ENCODE data around the gene INHBB. TPM values are rescaled to one million over a fixed set of nuclear protein-coding genes. Genes with fewer than 3 reads are reported as not detected.

INHBB gene
- polyA plus RNA-seq, 3 donors = 0.08 TPM; not detected in 2

DNA sequence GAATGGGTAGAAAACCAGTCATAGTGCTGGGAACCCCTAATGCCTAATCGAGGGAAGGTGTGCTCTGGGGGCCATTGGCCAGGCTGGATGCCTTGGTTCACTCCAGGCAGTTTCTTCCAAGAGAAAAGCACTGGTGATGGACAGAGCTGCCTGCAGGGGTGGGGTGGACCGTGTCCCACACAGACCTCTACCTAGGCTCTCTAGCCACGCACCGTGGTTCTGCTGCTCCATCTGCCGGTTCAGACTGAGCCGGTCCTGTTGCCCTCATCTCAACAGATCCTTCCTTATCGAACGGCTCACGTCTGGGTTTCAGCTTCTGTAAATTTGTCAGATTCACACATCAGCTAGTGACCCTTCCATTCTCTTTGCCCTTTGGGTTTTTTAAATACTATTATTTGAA, 46.9 kb upstream of the INHBB start:
- Histone ChIP-seq H3K9me3 (replicated peaks in 1 of 2; ENCODE audit: control insufficient read depth in 1 of 2, insufficient read depth in 1 of 2, low read length in 2 of 2) (no peaks in the 10 kb centered on the region), H3K4me1 (ENCODE audit: control insufficient read depth in 1 of 2, insufficient read depth in 2 of 2, low read length in 2 of 2) (peaks cover 0 to 5% of the 10 kb centered on the region in 2 donors), H3K79me2 (ENCODE audit: insufficient read depth, low read length) (no peaks in the 10 kb centered on the region), H3K4me2 (replicated peaks; ENCODE audit: extremely low read depth, low read length, poor library complexity, severe bottlenecking) (no peak overlapping the region), H3K4me3 (replicated peaks in 1 of 3; ENCODE audit: low read depth in 2 of 3, low read length in 3 of 3) (no peak overlapping the region), H3K27ac (ENCODE audit: low read depth in 1 of 2, low read length in 2 of 2) (no peak overlapping the region), H3K27me3 (ENCODE audit: control insufficient read depth in 2 of 2, insufficient read depth in 2 of 2, low read length in 2 of 2) (no peaks in the 10 kb centered on the region), H4K20me1 (ENCODE audit: insufficient read depth, low read length) (peaks cover 7% of the 10 kb centered on the region), H2AFZ (ENCODE audit: insufficient read depth, low read depth, low read length, poor library complexity, severe bottlenecking) (no peak overlapping the region), H3K9ac (ENCODE audit: insufficient read depth, low read length, poor library complexity, severe bottlenecking) (no peak overlapping the region), H3K36me3 (replicated peaks in 1 of 2; ENCODE audit: control insufficient read depth in 1 of 2, insufficient read depth in 2 of 2, low read length in 2 of 2) (peaks cover 57 to 93% of the 10 kb centered on the region in 2 donors)
- TF ChIP-seq CTCF (IDR thresholded peaks at IDR 0.05) = no peak
- H3K4me3 Mint-ChIP-seq = no peak overlapping the region
- intact Hi-C loops (cut with micrococcal nuclease) = no loop called here
- peaks cover 0 to 3% (median 0%) of the 10 kb centered on the region in 3 donors for H3K27me3 Mint-ChIP-seq (ENCODE audit: low read depth in 3 of 3)
- peak overlapping the region in 1 of 7 donors; percentile 12 for H3K27ac Mint-ChIP-seq
- H3K9me3 Mint-ChIP-seq = no peaks in the 10 kb centered on the region
- H3K36me3 Mint-ChIP-seq = peaks cover 72 to 81% of the 10 kb centered on the region in 2 donors
- DNase-seq = no peak
- 98% methylated on average over 5 of the region's 9 CpGs for WGBS (ENCODE audit: insufficient coverage)
- H3K4me1 Mint-ChIP-seq = peaks cover 16% of the 10 kb centered on the region

DNA sequence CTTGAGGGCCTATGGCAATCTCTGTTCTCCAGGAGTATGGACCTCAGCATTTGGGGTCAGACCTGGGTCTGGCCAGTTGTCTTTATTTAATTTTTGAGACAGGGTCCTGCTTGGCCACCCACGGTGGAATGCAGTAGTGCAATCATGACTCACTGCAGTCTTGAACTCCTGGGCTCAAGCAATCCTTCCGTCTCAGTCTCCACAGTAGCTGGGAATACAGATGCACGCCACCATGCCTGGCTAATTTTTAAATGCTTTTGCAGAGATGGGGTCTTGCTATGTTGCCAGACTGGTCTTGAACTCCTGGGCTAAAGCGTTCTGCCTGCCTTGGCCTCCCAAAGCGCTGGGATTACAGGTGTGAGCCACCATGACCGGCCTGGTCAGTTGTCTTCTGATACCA, 46.4 kb upstream of the INHBB start:
- peaks cover 67 to 75% of the 10 kb centered on the region in 2 donors for H3K36me3 Mint-ChIP-seq
- H3K4me1 Mint-ChIP-seq = peaks cover 16% of the 10 kb centered on the region
- H3K4me2 ChIP-seq (replicated peaks; ENCODE audit: extremely low read depth, low read length, poor library complexity, severe bottlenecking) = no peak overlapping the region
- no peak for TF ChIP-seq CTCF (IDR thresholded peaks at IDR 0.05)
- H3K4me3 Mint-ChIP-seq = no peak overlapping the region
- no peak for DNase-seq
- H3K4me1 ChIP-seq (ENCODE audit: control insufficient read depth in 1 of 2, insufficient read depth in 2 of 2, low read length in 2 of 2) = peaks cover 0 to 5% of the 10 kb centered on the region in 2 donors
- H2AFZ ChIP-seq (ENCODE audit: insufficient read depth, low read depth, low read length, poor library complexity, severe bottlenecking) = no peak overlapping the region
- intact Hi-C loops (cut with micrococcal nuclease) = no loop called here
- H3K9me3 Mint-ChIP-seq = no peaks in the 10 kb centered on the region
- H3K27me3 Mint-ChIP-seq (ENCODE audit: low read depth in 3 of 3) = peaks cover 0 to 3% (median 0%) of the 10 kb centered on the region in 3 donors
- H3K4me3 ChIP-seq (replicated peaks in 1 of 3; ENCODE audit: low read depth in 2 of 3, low read length in 3 of 3) = no peak overlapping the region
- peaks cover 52 to 88% of the 10 kb centered on the region in 2 donors for H3K36me3 ChIP-seq (replicated peaks in 1 of 2; ENCODE audit: control insufficient read depth in 1 of 2, insufficient read depth in 2 of 2, low read length in 2 of 2)
- H3K79me2 ChIP-seq (ENCODE audit: insufficient read depth, low read length) = no peaks in the 10 kb centered on the region
- WGBS (ENCODE audit: insufficient coverage) = 95% methylated on average over 6 of the region's 6 CpGs
- H3K9ac ChIP-seq (ENCODE audit: insufficient read depth, low read length, poor library complexity, severe bottlenecking) = no peak overlapping the region
- no peak overlapping the region for H3K27ac ChIP-seq (ENCODE audit: low read depth in 1 of 2, low read length in 2 of 2)
- no peaks in the 10 kb centered on the region for H3K27me3 ChIP-seq (ENCODE audit: control insufficient read depth in 2 of 2, insufficient read depth in 2 of 2, low read length in 2 of 2)
- H3K9me3 ChIP-seq (replicated peaks in 1 of 2; ENCODE audit: control insufficient read depth in 1 of 2, insufficient read depth in 1 of 2, low read length in 2 of 2) = no peaks in the 10 kb centered on the region
- H3K27ac Mint-ChIP-seq = no peak overlapping the region
- H4K20me1 ChIP-seq (ENCODE audit: insufficient read depth, low read length) = peaks cover 7% of the 10 kb centered on the region

Measured in CD14-positive monocyte (primary cell).